HG03280 (cell line): ENCODE data around the gene KMT2E.

Source experiments
- ATAC-seq: cut with Tn5 transposase; IDR thresholded peaks from one replicate; pipeline ENCODE4 v1.9.1; 2021; ENCODE audit warnings: mild to moderate bottlenecking, moderate library complexity; ENCODE audit not compliant: unreplicated experiment

KMT2E gene

DNA sequence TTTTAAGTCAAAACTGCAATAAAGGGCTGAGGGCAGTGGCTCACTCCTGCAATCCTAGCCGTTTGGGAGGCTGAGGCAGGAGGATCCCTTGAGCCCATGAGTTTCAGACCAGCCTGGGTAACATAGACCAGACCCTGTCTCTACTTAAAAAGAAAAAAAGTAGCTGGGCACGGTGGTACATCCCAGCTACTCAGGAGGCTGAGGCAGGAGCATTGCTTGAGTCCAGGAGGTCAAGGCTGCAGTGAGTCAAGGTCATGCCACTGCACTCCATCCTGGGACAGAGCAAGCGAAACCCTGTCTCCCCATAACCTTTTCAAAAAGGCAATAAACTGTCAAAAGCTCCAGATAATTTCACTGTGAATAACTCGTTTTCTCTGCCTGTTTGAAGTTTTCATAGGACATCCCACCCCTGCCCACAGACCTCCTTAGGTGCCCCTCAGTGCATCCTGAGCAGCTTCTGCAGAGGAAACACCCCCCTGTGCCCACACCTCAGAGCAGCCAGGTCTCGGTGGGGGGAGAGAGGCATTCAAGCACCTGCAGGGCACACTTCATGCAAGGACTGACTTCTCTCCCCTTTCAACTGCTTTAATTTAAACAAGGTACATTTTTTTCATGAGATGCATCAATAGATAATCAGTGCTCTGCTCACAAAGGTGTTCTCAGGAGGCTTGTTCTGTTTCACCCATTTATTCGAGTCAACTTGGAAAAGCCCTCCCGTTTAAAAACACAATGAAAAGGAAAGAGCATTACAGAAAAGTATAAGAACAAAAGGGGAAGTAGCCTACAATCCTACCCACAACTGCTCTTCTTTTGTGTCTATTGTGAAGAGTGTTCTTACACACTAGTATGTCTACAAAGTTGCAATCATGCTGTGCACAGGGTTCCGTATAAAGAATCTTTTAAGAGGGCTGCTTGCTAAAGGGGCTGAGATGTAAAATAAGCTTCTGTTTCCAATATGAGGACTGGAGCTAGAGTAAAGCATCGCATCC lies 104.9 kb downstream of the KMT2E start:
- no peak for ATAC-seq

DNA sequence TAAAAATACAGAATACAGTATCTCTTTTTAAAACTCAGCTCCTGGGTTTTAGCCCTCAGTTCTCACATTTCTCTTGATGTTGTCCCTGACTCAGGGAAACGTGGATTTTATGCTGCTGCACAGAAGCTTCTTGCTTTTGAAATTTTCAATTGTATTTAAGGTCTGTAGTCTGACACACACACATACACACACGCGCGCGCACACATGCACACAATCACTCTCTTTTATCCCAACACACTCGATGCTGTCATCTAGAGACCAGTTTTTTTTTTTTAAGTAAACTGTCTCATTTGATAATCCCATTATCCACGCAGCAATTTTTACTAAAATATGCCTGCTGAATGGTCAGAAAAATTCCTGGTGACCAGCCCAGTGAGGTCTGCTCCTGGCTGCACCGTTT lies 108.6 kb downstream of the KMT2E start:
- ATAC-seq, result no peak

DNA sequence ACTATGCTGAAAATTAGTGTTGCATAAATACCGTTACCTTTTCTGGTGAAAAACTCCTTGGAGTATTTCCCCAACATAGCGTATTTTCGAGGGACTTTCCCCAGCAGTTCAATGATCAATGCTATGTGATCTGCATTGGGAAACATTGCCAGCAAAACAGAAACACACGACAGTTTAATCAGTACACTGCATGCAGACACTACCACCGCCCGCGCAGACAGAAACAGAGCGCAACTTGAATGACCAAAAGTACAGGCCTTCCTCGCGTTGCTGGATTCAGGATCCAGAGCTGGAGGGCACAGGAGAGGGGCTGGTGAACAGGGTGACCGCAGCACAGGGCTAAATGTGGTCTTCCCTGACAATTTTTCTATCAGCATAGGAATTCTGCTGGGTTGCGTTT lies 111.7 kb downstream of the KMT2E start:
- ATAC-seq, result no peak

DNA sequence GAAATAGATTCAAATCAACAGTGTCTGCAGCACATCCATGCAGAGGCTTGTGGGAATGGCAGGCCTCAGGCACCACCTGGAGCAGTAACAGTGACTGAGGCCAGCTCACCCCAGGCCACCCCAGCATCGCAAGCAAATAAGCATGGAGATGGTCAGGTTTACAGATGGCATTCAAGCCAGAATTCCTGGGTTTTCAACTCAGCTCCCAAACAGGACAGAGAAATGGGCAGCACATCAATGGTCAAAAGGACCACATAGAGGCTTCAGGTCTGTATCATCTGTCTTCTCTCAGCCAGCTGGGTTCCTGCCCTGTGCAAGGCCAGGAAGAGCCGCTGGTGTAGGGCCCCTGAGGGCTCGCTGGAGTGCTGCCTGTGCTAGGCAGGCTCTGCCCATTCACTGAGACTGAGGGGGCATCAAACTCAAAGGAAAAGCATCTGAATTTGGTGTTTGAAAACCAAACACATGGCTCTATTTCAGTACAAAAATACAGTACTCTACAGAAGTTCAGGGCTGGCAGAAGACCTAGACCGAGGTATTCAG lies 112.5 kb downstream of the KMT2E start:
- ATAC-seq, result no peak

DNA sequence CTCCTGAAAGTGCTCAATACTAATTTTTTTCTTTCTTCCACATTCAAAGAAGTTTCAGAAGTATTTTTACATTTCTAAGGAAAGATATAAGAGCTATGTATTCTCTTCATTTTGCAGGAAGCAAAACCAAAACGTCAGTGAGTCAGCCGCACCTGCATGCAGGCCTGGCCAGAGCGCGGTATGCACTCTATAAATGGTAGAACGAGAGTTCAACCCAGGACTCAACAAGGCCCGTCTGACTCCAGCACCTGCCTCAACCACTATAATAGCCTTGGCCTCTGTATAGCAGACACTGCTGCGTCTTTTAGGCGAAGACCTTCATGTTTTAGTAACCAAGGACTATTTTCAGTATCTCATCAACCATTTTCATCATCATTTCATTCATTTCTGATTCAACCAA lies 113.2 kb downstream of the KMT2E start:
- no peak for ATAC-seq

- no peak for ATAC-seq
These were observed 116.0 kb downstream of the KMT2E start for GRCh38 chr7:105130048-105130447.

GRCh38 chr7:105130580-105130979 lies 116.6 kb downstream of the KMT2E start:
- ATAC-seq, result no peak

DNA sequence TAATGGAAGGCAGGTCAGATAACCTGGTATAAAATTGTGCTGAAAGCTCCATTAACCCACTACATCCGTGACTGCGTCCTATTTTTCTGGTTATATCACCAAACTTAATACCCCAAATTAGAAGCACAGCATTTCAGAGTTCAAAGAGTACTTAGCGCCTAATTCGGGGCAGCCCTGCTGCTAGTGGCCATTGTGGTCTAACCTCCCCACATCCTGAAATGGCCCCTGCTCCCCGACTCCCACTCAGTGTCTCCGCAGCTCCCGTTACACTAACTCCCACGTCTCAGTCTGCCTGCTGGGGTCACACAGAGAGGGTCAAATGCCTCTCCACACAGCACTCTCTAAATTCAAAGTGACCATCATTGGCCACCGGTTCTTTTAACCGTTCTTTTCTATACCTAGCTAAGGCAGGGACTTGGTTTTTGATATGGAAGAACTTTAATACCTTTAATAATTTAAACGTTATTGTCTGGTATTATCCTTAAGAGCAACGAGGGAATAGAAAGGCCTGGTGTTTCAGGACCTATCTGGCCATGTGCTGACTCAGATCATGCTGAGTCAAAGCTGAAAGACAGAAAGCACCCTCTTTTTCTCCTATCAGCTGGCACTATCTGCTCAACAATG lies 117.1 kb downstream of the KMT2E start:
- peak; percentile 61 for ATAC-seq

GRCh38 chr7:105131890-105132289 lies 117.9 kb downstream of the KMT2E start:
- no peak for ATAC-seq

DNA sequence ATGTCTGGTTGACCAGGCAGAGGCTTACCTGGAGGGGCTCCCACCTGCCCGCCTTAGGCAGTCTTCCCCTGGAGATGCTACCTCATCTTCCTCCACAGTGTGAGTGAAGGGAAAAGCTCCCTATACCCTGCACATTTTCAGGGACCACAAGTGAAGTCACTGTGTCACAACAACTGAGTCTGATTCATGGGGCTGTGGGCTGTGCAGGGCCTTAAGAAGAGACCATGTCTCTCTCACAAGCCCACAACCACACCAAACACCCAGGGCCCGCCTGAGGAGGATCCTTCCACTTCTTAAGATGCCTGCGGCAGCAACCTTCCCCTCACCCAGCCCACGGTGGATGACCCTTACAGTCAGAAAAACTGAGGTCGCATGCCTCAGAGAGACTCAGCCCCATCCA lies 118.3 kb downstream of the KMT2E start:
- ATAC-seq, result no peak

DNA sequence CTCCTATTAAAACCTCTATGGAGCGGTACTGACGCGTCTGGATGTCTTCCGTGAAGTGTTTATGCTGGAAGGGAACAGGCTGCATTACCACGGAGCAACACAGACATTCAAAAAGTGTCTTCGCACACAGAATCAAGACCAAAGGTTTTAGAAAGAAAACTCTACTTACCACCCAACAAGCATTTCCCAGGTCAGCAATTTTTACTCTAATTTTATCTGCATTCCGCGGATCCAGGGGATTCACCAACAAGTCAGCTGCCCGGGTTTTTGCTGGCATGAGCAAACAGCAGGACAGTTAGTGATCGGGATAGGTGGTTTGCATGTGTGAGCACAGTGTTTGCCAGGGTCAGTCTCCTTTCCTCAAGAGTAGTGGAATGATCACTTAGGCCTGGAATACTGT lies 118.8 kb downstream of the KMT2E start:
- no peak for ATAC-seq

DNA sequence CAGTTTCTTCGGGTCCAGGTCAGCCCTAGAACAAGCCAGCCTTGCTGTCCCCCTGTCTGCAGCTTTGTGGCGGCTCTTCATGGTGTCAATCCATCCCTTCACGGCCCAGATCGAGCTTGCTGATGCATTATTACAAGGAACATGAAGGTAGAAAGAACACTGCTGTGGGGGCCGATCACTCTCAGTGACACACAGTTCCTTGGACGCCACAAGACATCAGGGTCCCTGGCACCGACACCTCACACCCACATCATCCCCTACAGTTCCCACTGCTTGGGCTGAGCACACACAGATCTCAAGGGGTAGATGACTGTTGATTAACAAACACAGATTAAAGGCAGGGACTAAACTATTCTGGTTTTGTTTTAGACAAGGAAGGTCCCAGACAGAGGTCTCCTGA lies 119.4 kb downstream of the KMT2E start:
- ATAC-seq, result no peak

- ATAC-seq, result no peak
These were observed 120.1 kb downstream of the KMT2E start for GRCh38 chr7:105133986-105134655.

GRCh38 chr7:105136221-105136620 lies 122.2 kb downstream of the KMT2E start:
- ATAC-seq, result no peak

DNA sequence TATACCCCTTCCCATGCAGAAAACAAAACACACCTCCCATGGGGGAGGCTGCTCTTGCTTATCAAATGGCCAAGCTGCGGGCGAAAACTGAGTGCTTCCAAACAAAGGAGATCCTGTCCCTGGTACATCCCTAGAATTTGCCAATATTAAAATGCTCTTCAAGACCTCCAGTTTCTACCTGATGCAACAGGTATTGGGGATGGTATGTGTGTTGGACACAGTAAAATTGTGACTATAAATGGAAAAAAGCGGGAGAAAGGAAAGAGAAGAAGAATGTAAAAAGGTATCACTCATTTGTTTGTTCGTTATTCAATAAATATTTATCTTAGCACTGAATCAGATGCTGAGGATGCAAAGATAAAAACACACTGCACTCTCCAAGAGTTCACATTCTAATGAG lies 123.9 kb downstream of the KMT2E start:
- ATAC-seq, result no peak

DNA sequence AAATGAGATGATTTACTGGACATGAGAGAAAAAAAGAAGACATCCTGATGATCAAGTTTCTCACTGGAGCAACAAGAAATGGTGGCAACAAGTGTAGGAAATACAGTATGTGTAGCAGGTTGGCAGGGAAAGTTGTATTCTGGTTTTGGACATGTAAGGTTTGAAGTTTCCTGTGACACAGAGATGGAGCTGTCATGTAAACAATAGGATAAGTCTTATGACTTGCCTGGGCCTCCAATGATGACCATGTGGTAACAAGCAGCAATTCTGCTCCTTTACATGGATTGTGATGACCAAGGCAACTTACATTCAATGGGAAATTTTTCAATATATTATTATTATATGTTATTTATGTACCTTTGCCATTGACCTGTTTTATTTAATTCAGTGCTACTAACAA lies 125.4 kb downstream of the KMT2E start:
- no peak for ATAC-seq

DNA sequence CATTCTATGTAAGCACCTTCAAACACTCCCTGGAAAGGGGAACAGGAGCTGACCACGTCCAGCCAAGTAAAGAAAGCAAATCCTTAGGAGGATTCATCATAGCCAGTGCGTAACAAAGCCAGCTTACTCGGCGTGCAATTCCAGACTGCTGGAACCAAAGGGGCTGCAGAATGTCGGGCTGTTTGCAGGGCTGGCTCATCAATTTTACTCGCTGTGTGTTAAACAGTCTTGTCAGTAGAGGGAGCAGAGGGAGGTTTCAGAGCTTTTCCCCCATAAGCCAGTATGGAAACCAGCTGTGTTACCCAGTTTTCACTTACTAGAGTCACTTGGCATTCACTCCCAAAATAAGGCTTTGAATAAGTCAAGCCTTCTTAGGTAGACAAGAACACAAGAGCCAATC lies 127.1 kb downstream of the KMT2E start:
- no peak for ATAC-seq

- no peak for ATAC-seq
These were observed 135.8 kb downstream of the KMT2E start for GRCh38 chr7:105149827-105150226.

DNA sequence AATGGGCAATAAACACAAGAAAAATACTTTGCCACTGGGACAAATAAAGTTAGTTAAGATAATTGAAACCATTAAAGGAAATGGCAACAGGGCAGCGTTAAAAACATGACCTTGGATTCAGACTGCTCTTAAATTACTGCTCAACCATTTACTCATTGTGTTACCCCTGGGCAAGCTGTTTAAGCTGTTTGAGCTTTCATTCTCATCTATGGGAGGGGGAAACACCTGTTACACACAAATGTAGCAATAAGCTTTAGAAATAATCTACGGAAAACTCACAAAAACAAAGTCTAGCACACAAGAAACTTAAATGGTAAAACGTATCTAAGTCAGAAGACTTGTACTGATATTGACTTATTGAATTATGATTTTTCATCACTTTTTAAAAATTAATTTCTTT lies 137.1 kb downstream of the KMT2E start:
- ATAC-seq, result no peak

DNA sequence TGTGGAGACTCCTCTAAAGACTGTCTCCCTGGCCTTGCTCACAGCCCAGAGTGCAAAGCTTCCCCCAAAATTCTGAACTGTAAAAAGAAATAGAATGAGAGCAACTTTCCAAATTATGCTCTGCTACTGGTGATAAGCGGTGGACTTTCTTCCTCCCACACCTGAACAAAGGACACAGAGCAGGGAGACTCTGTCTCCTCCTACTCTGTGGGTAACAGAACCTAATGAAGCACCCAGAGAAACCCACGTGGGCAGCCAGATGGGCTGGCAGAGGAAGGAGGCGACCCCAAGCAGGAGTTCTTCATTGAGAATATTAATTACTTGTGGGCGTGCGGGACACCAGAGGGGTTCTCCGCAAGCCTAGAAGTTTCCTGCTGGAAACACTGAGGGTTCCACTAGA lies 139.5 kb downstream of the KMT2E start:
- ATAC-seq, result no peak

DNA sequence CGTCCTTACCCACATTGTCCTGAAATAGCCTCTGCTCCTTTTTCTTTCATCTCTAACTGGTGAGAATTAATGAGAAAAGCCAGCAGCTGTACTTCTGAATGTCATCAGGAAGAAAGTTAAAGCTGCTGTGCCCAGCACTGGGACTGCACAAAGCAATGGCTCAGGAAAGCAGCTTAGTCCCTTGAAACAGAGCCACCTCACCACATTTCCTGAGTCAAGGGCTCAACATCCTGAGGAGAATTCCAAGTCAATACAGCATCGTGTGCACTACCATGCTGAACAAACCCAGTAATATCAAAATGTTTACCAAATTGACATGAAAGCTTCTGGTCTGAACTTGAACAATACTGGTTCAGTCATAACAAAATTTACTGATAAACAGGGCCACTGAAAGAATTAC lies 140.1 kb downstream of the KMT2E start:
- ATAC-seq, result no peak

GRCh38 chr7:105156731-105157130 lies 142.7 kb downstream of the KMT2E start:
- no peak for ATAC-seq
